Measurements from ENCODE around the gene COG1. TPM values are rescaled to one million over a fixed set of nuclear protein-coding genes. Genes with fewer than 3 reads are reported as not detected.
A peak's percentile ranks its signal among the peaks of the same experiment; 100 is the strongest.

The COG1 gene
- total and polyA plus RNA-seq, 8 donors: 11.6 to 68.9 (median 17.9) TPM

DNA sequence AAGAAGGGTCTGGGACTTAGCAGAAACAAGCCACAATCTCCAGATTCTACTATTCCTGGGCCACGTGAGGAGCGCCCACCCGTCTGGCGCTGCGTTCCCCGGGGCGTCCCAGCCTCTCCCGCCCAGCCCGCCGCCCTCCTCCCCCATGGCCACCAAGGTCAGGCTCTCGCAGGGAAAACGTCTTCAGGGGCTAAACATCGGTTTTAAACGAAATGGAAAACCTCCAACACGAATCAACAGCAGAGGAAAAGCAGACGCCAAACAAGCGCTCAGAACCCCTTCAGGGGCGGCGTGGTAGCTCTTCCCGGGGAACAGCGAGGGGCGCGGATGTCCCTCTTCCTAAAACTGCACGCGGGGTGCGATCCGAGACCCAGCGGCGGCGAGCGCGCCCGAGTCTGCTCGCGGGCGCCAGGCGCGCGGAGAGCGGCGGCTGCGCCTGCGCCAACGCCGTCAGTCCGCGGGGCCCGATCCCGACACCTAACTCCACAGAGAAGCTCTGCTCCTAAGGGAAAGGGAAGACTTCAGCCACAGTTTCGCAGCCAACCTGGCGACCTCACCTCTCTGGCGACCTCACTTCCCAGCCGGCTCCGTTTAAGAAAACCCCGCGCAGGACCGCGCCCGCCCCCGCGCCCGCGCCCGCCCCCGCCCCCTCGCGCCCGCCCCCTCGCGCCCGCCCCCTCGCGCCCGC lies 505 bp upstream of the COG1 start:
- peak; percentile 60 to 90 for DNase-seq
- peaks cover 9 to 13% (median 12%) of the 10 kb centered on the region in 4 donors for H3K36me3 ChIP-seq
- H3K4me1 ChIP-seq: peaks cover 10 to 45% (median 32%) of the 10 kb centered on the region in 4 donors
- H3K4me3 ChIP-seq: peak overlapping the region; percentile 89 to 99 (median 93)
- WGBS, 5 donors: 0 to 1% (median 1%) methylated on average over 29 to 66 of the region's 74 CpGs
- peak overlapping the region; percentile 88 to 96 (median 93) for H3K27ac ChIP-seq
- no peaks in the 10 kb centered on the region for H3K9me3 ChIP-seq
- intact Hi-C loops (cut with DNase I; ENCODE audit: low total_unique reads): no loop called here
- TF ChIP-seq CTCF (IDR thresholded peaks at IDR 0.05) (no peak), POLR2A (IDR thresholded peaks at IDR 0.05) (no peak), POLR2AphosphoS5 (IDR thresholded peaks at IDR 0.05) (no peak), EP300 (IDR thresholded peaks at IDR 0.05) (no peak)
- H3K27me3 ChIP-seq: no peaks in the 10 kb centered on the region

- no peak overlapping the region for H3K27ac ChIP-seq
- TF ChIP-seq CTCF (IDR thresholded peaks at IDR 0.05) (no peak), EP300 (IDR thresholded peaks at IDR 0.05) (no peak), POLR2A (IDR thresholded peaks at IDR 0.05) (no peak), POLR2AphosphoS5 (IDR thresholded peaks at IDR 0.05) (no peak)
- WGBS, 5 donors: 75 to 86% (median 83%) methylated on average over 21 to 22 of the region's 22 CpGs
These were observed 1.8 kb downstream of the COG1 start for GRCh38 chr17:73194514-73195222.

GRCh38 chr17:73196500-73196899 lies 3.6 kb downstream of the COG1 start:
- 56 to 66% (median 56%) methylated on average over 13 of the region's 13 CpGs for WGBS, 5 donors

More at GRCh38 chr17:73194514-73195222, 1.8 kb downstream of the COG1 start:
- Histone ChIP-seq H3K4me3 (no peak overlapping the region), H3K27me3 (no peaks in the 10 kb centered on the region), H3K9me3 (no peaks in the 10 kb centered on the region), H3K4me1 (peaks cover 9 to 42% (median 30%) of the 10 kb centered on the region in 4 donors), H3K36me3 (peaks cover 32 to 36% (median 35%) of the 10 kb centered on the region in 4 donors)
- DNase-seq: no peak
- intact Hi-C loops (cut with DNase I; ENCODE audit: low total_unique reads): no loop called here

More at GRCh38 chr17:73196500-73196899, 3.6 kb downstream of the COG1 start:
- H3K9me3 ChIP-seq: no peaks in the 10 kb centered on the region
- DNase-seq: peak; percentile 62 to 85
- intact Hi-C loops (cut with DNase I; ENCODE audit: low total_unique reads): no loop called here
- no peaks in the 10 kb centered on the region for H3K27me3 ChIP-seq
- peaks cover 13 to 45% (median 31%) of the 10 kb centered on the region in 4 donors for H3K4me1 ChIP-seq
- no peak for TF ChIP-seq EP300 (IDR thresholded peaks at IDR 0.05)
- TF ChIP-seq POLR2AphosphoS5 (IDR thresholded peaks at IDR 0.05): peak in 1 of 3 donors; percentile 58
- no peak for TF ChIP-seq POLR2A (IDR thresholded peaks at IDR 0.05)
- TF ChIP-seq CTCF (IDR thresholded peaks at IDR 0.05): peak in 2 of 7 experiments; percentile 15 to 28
- peak overlapping the region in 2 of 5 donors; percentile 3 to 5 for H3K27ac ChIP-seq
- H3K4me3 ChIP-seq: no peak overlapping the region
- peaks cover 49 to 55% (median 53%) of the 10 kb centered on the region in 4 donors for H3K36me3 ChIP-seq
